SHP77 treated with DMSO at 0.1 percent for 48 hours (cell line): ENCODE measurements around the gene CDH6.
A peak's percentile ranks its signal among the peaks of the same experiment; 100 is the strongest.

ENCODE experiments used
- DNase-seq: peaks from one replicate; lab custom pipeline; 2025; lab: John Stamatoyannopoulos, UW

The CDH6 gene

GRCh38 chr5:31250201-31250600 is 56.7 kb downstream of the CDH6 start:
- no peak for DNase-seq

GRCh38 chr5:31251032-31251431 is 57.5 kb downstream of the CDH6 start:
- DNase-seq, result no peak

- no peak for DNase-seq
These were observed 61.6 kb downstream of the CDH6 start for GRCh38 chr5:31255041-31255440.

GRCh38 chr5:31268256-31268655 is 74.8 kb downstream of the CDH6 start:
- DNase-seq, result no peak

GRCh38 chr5:31268686-31269085 is 75.2 kb downstream of the CDH6 start:
- no peak for DNase-seq

- DNase-seq, result no peak
These were observed 75.8 kb downstream of the CDH6 start for GRCh38 chr5:31269259-31269658.

DNA sequence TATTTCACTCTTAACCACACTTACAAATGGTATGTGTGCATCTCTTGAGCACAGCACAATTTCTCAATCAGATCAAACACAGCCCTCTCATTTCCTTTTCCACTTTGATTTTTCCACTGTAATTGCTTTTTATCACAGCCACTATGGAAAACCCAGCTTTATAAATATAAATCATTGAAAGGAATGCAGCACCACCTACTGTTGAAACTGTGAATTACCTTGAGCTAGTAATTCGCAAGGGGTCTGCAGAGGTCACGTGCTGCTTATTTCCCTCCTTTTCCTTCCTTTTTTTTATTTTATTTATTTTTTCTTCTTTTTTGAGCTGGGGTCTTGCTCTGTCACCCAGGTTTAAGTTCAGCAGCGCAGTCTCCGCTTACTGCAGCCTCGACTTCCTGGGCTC is 76.9 kb downstream of the CDH6 start:
- DNase-seq, result peak; percentile 51

- DNase-seq, result no peak
These were observed 78.1 kb downstream of the CDH6 start for GRCh38 chr5:31271567-31271966.

- DNase-seq, result no peak
These were observed 79.7 kb downstream of the CDH6 start for GRCh38 chr5:31273161-31273560.

- DNase-seq, result no peak
These were observed 80.3 kb downstream of the CDH6 start for GRCh38 chr5:31273631-31274378.

DNA sequence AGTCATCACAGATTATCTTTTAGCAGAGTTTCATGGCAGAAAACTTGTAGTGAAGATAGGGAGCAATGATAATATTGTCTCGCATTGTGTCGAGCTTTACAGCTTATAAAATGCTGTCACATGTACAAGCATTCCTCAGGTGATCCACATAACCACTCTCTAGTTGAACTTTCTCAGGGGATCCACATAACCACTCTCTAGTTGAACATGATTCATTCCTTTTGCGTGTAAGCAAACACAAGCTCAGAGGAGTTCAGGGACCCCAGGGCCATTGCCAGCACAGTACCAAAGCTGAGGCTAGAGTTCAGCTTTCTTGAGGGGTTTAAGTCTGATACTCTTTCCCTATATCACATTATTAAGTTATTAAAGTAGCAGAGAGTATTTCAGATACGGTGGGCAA is 86.7 kb downstream of the CDH6 start:
- DNase-seq, result no peak

GRCh38 chr5:31283326-31283725 is 89.8 kb downstream of the CDH6 start:
- DNase-seq, result no peak

GRCh38 chr5:31285025-31285424 is 91.5 kb downstream of the CDH6 start:
- no peak for DNase-seq

DNA sequence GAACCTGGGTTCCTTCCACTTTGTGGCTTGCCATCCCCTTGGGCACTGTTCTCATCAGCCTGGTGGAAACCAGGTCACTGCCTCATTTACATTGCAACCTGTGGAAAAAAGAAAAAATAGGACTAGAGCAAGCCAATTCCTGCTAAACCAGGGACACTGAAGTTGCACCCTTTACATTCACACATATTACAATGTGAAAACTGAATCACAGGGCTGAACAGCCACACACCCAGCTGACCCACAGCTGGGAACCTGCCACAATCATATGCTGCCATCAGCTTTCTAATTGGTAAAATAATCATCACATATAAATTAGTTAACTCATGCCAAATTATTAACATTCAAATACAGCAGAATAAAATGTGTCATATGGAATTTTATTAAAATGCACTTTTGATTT is 94.5 kb downstream of the CDH6 start:
- DNase-seq, result no peak

- DNase-seq, result no peak
These were observed 95.9 kb downstream of the CDH6 start for GRCh38 chr5:31289429-31289828.

- DNase-seq, result no peak
These were observed 97.9 kb downstream of the CDH6 start for GRCh38 chr5:31291323-31291854.

GRCh38 chr5:31300501-31300900 is 107.0 kb downstream of the CDH6 start:
- no peak for DNase-seq

DNA sequence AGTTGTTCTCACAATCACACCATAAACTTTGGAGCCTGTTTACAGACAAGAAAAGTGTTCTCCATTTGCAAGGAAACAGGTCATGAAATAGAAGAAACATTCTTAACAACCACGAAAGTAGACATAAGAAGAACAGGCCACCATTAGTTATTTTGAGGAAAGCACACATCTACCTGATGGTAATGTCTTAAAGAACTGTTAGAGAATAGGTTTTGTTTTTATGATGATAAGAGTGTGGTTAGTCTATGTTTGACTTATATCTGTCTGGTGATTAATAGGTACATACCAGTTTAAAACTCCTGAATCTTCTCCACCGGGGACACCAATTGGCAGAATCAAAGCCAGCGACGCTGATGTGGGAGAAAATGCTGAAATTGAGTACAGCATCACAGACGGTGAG is 108.3 kb downstream of the CDH6 start:
- no peak for DNase-seq

GRCh38 chr5:31303688-31304087 is 110.2 kb downstream of the CDH6 start:
- no peak for DNase-seq

- no peak for DNase-seq
These were observed 124.2 kb downstream of the CDH6 start for GRCh38 chr5:31317665-31318064.

GRCh38 chr5:31319335-31319734 is 125.8 kb downstream of the CDH6 start:
- no peak for DNase-seq

- DNase-seq, result no peak
These were observed 129.5 kb downstream of the CDH6 start for GRCh38 chr5:31322946-31323345.

GRCh38 chr5:31324842-31325241 is 131.4 kb downstream of the CDH6 start:
- no peak for DNase-seq
